GOT3 (cell line): ENCODE measurements around the gene NRIP2.

Source experiments
- DNase-seq: peaks from one replicate; lab custom pipeline; 2025; ENCODE audit warnings: mixed read lengths; lab: John Stamatoyannopoulos, UW

The NRIP2 gene

DNA sequence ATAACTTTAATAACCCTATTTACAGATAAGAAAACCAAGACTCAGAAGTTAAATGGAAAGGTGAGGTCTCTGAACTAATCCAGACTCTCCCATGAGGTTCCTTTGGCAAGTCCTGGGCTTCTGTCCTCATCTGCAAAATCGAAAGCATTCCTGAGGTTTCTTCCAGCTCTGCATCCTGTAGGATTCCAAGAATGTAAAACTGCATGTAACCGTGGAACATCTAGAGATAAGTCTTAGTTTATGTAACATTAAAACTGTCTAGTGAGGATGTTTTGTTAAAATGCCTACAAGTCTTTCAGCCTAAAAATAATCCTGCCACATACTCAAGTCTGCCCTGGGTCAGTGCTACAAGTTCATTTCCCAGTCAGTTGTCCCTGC, 29.7 kb downstream of the NRIP2 start:
- no peak for DNase-seq

DNA sequence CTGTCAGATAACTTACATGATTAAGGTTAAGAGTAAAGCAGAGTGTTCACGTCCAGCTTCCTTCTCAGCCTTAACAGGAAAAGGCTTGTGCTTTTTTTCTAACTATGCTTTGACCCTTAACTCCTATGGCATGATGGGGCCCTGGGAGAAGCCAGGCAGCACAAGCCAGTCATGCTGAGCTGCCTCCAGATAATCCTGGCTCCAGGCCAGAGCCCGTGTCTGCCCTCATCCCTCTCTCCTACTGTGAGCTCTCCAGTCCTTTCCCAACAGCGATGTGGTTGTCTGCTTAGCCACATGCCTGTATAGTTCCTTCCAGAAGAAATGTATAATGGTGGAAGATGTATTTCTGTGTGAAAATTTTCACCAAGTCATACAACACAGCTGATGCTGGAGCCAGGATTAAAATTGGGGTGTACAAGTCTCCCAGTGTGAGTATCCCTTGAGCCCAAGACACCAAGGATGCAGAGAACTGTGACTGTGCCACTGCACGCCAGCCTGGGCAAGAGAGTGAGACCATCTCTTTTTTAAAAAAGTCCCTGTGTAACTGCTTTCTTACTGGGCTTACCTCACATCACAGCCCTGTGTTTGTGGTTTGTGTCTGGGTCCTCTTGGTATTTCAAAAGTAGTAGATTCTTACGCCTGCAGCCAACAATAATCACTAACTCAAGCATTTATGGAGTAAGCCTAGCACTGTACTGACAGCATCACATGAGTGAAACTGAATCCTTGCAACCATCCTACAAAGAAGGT, 30.3 kb downstream of the NRIP2 start:
- DNase-seq: no peak

DNA sequence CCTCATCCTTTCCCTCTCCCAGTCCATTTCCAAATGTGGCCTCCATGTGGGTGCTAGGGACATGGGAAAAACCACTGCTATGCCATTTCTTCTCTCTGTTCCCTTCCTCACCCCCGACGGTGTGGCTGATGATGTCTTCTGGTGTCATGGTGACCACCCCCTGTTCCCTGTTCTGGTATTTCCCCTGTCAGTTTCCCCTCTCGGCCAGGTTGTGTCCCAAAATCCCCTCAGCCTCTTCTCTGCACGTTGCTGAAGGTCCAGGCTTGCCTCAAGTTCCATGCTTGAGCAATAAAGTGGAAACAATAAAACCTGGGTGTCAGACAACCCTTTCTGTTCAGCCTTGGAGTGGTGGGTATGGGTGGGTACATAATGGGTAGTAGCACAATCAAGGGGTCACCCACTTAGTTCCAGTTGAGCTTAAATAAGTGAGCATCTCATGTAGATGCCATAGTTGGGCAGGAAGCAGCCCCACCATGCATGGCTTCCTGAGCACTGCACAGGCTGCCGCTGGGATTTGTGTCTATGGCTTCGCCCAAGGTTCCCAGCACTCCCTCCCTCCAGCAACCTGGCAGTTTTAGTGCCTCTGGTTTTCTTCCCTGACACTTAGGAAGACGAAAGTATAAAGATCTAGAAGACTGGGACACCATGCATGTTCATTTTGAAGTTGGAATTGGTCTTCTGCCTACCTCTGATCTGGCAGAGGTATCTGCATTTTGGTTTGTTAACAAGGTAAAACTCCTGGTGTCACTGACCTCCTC, 31.0 kb downstream of the NRIP2 start:
- no peak for DNase-seq

DNA sequence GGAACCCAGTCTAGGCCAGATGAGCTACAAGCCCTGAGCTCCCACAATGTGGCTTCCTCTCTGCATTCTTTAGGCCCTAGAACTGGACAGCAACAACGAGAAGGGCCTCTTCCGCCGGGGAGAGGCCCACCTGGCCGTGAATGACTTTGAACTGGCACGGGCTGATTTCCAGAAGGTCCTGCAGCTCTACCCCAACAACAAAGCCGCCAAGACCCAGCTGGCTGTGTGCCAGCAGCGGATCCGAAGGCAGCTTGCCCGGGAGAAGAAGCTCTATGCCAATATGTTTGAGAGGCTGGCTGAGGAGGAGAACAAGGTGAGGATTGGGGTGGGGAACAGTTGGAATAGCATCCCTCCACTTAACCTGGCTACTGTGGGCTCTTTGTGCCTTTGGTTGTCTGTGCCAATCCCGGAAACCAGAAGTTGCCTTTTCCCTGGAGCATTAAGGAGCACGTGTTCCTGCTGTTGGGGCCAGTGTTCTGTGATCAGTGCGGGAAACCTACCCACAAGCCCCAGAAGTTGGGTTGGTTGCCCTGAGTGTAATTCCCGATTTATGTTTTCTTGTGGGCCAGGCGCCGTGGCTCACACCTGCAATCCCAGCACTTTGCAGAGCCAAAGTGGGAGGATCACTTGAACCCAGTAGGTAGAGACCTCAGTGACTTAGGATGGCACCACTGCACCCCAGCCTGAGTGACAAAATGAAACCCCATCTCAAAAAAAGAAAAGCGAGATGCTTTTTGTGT, 33.6 kb downstream of the NRIP2 start:
- DNase-seq: no peak

DNA sequence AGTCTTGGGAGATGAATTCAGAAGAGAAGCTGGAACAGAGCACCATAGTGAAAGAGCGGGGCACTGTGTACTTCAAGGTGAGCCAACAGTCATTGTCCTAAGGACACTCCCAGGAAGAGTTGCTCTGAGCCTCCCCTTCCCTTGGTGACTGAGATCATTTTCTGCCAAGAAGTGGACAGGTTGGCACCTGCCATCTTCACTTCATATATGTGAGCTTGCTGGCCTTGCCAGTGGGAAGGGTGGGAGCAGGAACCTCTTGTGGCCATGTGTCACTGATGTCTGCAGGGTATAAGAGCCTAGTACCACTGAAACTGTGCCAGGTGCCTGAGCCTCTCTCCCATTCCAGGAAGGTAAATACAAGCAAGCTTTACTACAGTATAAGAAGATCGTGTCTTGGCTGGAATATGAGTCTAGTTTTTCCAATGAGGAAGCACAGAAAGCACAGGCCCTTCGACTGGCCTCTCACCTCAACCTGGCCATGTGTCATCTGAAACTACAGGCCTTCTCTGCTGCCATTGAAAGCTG, 34.7 kb downstream of the NRIP2 start:
- DNase-seq: no peak

DNA sequence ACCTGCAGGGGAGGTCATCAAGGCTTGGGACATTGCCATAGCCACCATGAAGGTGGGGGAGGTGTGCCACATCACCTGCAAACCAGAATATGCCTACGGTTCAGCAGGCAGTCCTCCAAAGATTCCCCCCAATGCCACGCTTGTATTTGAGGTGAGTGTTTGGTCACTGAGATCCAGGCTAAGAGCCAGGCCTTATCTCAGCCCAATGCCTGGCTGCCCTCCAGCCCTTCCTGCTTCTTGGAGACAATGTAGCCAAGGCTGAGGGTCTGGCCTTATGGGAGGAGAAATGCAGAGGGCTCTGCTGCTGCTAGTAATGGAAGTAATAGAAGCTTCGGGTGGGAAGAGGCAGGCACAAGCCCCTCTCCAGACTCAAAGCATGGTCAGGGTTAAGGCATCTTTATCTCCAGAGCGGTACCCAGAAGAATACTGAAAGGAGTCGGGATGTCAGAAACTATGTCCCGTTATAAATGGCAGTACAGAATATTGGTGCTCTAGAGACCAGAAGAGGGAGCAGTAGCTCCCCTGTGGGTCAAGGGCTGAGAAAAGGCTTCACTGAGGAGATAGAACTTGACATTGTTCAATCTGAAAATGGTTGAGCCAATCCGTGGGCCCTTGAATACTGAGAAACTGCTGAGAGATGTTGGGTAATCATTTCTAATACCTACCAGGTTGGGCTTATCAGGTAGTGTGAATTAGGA, 37.0 kb downstream of the NRIP2 start:
- no peak for DNase-seq

DNA sequence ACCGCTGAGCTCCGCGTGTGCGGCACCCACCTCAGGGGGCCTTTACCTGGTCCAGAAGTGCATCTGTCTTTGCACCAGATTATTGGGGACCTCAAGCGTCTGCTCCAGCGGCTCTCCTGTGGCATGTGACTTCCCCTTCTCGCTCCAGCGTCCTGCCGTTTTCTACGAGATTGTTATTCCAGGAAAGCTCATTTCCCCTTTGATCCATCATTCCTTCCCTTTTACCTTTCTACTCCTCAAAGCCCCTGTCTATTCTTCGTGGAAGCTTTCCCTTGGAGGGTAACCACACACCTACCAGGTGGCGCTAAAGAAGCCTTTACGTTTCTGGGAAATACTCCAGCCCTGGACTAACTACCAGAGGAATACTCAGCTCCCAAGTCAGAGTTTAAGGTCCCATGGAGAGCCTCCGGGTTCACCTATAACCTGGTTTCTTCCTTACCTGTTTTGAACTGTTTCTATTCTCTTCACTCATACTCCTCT, 38.6 kb downstream of the NRIP2 start:
- no peak for DNase-seq

DNA sequence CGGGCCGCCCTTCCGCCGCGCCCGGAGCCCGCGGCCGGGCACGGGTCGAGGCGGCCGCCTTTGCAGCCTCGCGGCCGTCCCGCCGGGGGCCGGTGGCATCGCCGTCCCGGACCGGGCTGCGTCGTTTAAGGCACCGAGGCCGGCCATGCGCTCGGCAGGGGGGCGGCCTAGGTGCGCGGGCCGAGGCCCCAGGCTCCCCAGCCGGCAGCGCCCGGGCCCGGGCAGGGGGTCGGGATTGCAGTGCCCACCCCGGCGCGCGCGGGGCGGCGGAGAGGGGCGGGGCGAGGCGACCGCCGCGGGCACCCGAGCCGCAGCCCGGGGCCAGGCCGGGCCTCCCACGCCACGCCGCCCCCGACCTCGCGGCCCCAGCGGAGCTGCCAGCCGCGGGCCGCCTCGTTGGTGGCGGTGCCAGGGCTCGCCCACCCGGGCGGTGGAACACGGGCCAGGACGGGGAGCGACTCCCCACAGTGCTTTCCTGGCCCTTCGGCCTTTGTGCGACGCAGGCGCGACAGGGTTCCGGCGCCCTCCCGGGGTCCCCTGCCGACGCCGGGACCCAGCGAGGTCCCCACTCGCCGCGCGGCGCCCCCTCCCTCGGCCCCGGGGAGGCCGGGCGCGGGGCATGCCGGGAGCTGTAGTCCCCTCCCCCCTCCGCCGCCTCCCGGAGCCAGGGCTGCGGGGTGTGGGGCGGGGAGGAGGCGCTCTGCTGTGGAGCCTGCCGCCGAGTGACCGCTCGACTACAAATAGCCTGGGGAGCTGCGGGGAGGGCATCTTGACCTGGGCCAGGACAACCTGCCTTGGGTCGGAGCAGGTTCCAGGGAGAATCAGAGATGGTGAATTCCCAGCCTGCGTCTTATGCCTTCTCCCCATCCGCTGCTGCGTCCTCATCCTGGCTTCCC, 39.3 kb downstream of the NRIP2 start:
- no peak for DNase-seq

DNA sequence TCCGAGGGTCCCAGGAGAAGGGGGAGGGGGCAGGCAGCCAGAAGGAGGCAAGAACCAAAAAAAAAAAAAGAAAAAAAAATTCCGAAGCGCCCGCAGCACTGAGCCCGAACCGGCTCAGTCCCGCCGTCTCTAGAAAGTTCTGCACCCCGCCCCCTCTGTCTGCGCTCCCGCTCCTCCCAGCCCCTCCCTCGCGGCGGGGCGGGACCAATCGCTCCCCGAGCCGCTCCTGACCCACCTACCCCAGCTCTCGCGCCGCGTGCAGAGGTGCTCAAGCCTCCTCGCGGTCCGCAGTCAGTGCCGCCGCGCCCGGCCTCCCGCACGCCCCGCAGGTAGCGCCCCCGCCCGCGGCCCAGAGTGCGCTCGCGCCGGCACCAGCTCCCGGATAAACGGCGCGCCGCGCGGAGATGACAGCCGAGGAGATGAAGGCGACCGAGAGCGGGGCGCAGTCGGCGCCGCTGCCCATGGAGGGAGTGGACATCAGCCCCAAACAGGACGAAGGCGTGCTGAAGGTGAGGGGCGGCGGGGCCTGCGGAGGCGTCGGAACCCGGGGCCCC, 40.0 kb downstream of the NRIP2 start, which contains the start of gene FKBP4:
TSS of gene FKBP4 (plus strand) at position 235 of the 554 bp plus-strand sequence. CDS start at position 405, 170 bp downstream.
- peak; percentile 45 for DNase-seq

DNA sequence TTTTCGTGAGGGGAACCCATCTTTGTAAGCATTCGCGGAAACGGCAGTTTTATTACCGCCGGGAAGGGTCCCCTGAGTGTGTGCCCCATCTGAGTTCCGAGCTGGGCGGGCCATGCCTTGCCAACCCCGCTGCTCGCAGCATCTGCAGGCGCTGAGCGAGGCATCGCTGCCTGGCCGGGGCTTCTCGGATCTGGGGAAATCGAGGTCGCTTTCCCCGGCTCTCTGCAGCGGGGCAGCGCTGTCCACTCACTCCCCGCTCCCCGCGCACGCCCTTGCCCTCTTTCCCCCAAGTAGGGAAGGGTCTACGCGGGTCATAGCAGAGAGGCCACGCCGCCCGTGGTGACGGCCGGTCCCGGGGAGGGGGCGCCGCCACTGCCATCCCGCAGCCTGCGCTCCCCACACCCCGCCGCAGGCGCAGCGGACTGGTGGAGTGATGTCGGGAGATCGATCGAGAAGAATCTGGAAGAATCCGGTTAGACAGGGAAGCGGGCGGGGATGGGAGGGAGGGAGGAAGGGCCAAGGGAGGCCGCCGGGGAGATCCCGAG, 40.6 kb downstream of the NRIP2 start:
- DNase-seq: no peak

DNA sequence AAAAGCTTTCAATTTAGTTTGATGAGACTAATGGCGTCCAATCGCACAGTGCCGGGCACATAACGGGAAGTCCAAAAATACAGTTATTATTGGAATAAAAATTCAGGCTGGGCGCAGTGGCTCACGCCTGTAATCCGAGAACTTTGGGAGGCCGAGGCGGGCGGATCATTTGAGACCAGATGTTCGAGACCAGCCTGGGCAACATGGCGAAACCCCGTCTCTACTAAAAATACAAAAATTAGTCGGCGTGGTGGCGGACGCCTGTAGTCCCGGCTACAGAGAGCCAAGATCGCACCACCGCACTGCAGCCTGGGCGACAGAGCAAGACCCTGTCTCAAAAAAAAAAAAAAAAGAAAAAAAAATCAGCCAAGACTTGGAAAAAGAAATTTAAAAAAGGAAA, 41.3 kb downstream of the NRIP2 start:
- no peak for DNase-seq

DNA sequence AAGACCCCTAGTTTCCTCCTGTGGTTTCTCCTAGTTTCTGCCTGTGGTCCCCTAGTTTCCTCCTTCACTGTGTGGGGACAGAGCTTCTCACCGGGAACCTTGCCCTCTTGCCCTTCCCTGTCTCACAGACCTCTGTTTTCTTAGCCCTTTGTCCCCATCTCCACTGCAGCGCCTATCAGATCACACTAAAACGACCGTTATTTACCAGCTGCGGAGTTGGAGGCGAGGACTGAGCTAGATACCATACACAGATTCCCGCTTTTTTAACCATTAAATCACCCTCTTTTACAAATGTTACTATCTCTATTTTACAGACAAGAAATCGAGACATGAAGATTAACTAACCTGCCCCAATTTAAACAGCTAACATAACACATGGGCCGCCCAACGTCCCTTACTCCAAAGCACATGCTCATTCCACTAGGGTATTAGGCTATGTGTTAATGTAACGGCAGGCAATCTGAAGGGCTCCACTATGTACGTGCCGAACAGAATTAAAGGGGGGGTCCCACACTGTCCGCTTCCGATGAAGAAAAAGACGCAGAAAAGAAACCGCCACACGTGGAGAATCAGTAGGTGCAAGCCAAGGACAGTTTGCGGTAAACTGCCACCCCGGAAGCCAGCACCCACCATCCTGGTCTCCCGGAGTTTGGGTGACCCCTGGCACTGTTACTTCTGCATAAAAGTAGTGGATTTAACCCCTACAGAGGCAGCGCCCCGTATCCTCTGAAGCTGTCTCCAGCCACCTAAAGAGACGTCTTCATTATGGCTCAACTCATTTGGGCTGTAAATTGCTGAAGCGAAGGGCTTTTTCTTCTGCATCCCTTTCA, 41.9 kb downstream of the NRIP2 start:
- DNase-seq: no peak

DNA sequence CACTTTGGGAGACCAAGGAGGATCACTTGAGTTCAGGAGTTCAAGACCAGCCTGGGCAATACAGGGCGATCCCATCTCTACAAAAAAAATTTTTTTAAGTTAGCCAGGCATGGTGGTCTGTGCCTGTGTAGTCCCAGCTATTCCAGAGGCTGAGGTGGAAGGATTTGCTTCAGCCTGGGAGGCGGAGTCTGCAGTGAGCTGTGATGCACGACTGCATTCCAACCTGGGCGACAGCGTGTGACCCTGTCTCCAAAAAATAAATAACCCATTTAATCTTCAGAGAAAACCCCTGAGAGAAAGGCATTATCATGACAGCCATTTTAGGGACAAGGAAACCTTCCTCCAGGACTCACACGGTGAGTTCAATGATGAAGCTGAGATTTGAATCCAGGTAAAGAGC, 43.7 kb downstream of the NRIP2 start:
- no peak for DNase-seq

DNA sequence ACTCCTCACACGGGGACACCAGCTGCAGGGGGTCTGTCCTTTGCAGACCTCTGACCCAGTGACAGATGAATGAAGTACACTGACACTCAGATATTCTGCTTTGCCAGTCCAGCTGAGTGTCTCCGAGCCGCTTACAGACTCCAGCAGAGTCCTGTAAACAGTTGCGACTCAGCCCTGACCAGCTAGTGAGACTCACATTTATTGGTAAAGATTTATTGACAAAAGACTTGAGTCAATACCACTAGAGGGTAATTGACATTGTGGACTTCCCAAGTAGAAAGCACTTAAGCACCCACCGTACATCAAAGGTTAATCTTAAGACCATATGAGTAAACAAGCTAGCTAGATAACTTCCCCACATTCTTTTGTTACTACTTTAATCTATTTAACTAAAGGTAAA, 49.8 kb downstream of the NRIP2 start:
- no peak for DNase-seq

DNA sequence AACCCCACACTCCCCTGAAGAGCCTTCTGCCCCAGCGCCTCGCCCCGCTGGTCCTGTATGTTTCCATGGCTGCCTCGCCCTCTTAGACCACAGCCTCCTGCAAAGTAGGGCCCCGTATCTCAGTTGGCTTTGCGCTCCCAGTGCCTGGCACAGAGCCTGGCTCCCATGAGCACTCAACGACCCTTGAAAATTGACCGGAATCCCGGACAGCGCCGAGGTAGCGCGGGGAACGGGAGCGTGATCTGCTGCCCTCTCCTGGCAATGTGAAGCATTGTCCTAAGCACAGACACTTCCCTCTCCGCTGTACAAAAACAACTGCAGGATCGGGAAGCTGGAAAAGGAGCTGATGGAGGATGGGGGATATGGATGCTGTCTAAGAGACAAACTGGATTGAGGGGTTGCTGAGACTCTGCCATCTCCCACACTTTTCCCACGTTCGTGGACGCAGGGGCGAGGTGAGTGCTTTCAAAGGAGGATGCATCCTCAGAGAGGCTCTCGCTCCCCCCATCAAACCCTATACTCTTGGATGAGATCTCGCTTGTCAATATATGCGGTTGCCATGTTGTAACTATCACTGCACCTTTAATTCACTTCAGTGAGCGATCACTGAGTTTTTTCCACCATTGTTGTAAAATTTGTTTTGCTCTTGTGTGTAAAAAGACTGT, 50.8 kb downstream of the NRIP2 start:
- no peak for DNase-seq

DNA sequence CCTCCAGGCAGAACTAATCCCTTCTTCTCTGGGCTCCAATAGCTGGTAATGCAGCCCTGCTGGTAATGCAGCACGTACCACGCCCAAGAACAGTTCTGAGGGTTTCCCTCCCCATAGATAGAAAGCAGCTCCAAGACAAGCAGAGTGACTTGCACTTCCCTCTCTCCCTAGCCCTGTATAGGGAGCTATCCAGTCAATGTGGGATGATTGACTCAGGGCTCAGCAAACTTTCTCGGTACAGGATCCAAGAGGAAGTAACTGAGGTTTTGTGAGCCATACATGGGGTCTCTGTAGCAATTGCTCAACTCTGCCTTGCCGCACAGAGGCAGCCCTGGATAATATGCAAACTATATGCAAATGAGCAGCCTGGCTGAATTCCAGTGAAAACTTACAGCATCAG, 55.6 kb downstream of the NRIP2 start:
- DNase-seq: no peak

DNA sequence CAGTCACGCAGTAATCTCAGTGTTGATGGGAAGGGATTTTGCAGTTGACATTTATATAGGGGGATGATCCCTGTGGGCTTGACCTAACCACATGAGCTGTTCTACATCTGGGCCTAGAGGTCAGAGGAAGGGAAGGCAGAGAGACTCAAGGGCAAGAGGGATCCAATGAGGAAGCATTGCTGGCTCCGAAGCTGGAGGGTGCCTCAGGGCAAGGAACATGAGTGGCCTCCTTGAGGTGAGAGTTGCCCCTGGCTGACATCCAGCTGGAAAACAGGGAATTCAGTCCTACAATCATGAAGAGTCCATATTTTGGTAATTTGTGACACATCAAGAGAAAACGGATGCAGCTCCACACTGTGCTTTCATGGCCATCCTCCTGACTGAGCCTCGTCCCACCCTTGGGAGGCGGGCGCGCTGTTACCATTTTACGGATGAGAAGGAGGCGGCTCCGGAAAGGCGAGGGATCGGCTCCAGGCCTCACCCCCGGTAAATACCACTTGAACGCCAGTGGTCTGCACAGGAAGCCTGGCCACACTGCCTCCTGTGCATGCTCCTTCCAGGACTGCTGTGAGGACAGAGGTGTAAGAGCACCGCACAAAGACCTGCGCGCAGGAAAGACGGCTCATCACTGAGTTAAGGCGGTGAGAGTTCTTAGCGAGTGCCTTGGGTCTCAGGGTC, 58.6 kb downstream of the NRIP2 start:
- no peak for DNase-seq

DNA sequence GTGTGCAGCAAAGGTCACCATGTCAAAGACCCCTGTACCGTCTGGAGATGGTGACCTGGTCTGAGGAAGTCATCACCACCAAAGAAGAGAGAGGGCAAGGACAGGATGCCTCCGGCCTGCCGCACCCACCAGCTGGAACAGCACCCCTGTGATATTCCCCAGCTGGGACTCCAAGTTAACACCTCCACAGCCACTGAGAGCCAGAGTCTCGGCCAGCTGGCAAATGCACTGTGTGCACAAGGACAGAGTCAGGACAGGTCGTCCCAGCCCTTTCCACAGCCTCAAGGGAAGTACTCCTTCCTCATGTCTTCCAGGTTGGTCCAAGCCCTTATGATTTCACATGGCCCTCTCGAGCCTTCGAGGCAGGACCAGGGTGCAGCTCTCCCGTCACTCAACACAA, 59.4 kb downstream of the NRIP2 start:
- DNase-seq: no peak
